HG03103 (cell line): ENCODE measurements around the gene LLGL1.

Experiments used
- ATAC-seq: cut with Tn5 transposase; IDR thresholded peaks from one replicate; pipeline ENCODE4 v1.9.1; 2021; ENCODE audit warnings: low read depth; ENCODE audit not compliant: unreplicated experiment

The LLGL1 gene

DNA sequence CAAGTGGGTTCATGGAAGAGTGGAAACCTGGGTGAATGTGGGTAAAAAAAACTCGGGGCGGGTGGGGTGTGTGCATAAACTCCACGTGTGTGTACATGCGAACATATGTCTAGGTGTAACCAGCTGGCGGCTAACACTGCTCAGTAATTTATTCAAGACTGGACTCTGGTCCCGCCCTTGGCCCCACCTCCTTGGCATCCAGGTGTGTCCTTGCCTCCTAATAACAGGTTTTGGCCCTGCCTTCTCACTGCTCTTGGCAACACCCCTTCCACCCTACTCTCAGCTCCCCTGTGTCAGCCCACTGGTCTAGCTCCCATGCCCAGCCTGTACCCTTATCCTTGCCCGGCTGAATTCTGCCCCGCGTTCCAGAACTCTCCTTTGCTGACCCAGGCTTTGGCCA, 24.8 kb downstream of the LLGL1 start:
- ATAC-seq = no peak

DNA sequence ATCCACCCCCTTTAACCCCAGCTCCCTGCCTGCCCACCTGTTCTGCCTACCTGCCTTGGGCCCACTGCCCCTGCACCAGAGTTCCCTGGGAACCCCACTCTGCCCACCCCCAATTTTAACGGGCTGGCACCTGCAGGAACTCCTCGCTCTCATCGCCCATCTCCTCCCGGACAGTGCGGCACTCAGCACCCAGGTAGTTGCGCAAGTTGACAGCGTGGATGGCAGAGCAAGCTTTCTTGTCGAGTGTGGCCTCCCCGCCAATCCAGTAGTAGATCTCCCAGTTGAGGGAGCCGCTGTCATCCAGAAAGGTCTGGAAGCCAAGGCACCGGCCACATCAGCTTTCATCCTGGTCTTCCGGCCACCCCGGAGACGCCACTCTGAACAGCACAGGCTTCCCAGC, 25.3 kb downstream of the LLGL1 start:
- ATAC-seq = no peak

GRCh38 chr17:18251204-18251603, 25.8 kb downstream of the LLGL1 start:
- ATAC-seq = no peak

DNA sequence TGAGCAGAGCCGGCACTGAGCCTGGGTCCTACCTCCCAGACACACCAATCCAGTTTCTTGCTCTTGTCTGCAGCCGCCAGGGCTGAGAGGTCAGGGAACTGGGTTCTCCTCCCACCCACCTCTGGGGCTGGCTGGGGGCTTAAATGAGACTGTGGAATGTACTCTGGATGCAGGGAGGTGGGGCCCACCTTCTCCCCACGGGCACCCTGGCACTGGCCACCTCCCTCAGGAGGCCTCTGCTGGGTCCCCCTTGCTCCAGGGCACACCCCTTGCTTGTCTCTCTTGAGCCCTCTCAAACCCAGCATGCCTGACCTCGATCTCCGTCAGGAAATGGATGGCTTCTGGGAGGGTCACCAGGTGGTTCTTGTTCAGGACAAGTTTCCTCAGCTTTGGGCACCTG, 26.7 kb downstream of the LLGL1 start:
- ATAC-seq = no peak

DNA sequence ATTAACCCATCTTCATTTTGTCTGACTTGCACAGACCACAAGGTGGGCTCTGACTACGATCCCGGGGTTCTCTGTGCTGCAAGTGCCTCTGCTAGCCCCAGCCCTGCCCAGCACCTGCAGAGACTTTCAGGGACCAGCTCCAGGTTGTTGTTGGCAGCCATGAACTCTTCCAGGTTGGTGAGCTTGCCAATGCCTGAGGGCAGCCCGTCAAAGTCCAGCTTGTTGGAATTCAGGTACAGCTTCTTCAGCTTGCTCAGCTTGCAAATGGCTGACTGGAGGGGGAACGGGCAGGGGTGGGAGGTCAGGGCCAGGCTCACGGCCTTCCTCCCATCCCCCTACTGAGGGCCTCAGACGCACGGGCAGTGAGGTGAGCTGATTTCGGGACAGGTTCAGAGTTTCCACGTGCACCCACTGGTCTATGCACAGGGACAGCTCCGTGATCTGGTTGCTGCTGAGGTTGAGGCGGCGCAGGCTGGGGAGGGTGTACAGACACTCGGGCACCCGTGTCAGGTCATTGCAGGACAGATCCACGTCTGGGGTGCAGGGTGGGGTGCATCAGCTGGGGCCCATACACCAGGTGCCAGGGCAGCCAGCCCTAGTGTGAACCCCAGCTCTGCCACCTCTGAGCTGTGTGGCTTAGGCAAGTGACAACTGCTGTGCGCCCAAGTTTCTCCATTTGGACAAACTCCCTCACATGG, 27.9 kb downstream of the LLGL1 start:
- ATAC-seq = no peak

GRCh38 chr17:18253947-18254821, 28.7 kb downstream of the LLGL1 start:
- no peak for ATAC-seq

GRCh38 chr17:18254888-18255649, 29.6 kb downstream of the LLGL1 start:
- no peak for ATAC-seq

DNA sequence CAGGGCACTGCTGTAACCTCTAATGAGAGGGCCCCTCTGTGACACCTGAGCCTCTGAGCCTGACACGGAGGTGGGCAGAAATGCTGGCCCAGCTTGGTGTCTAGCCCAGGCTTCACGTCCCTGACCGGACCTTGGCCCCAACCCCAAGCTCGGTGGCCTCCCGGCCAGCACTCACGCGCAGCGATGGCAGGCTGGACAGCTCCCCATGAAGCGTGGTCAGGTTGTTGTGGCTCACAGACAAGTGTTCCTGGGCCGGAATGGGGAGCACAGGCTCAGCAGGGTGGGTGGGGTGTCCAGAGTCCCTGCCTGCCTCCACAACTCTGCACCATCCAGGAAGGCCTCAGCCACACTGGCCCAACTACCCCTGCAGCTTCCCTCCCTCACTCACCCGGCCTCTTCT, 30.9 kb downstream of the LLGL1 start:
- ATAC-seq = no peak

DNA sequence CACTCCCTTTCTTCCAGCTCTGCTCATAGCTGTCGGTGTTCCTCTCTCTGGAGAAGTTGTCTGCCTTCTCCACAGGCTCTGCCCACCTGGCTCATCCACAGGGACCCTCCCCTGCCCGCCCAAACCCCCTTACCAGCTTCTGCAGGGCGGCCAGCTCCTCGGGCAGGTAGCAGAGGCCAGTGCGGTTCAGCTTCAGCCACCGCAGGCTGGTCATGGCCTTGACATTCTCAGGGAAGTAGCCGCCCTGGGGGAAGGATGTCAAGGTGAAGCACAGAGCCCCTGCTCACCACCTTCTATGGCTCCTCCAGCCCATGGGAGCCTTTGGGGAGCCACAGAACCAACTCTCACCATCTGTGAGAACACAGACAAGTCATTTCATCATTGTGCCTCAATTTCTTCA, 31.3 kb downstream of the LLGL1 start:
- no peak for ATAC-seq

DNA sequence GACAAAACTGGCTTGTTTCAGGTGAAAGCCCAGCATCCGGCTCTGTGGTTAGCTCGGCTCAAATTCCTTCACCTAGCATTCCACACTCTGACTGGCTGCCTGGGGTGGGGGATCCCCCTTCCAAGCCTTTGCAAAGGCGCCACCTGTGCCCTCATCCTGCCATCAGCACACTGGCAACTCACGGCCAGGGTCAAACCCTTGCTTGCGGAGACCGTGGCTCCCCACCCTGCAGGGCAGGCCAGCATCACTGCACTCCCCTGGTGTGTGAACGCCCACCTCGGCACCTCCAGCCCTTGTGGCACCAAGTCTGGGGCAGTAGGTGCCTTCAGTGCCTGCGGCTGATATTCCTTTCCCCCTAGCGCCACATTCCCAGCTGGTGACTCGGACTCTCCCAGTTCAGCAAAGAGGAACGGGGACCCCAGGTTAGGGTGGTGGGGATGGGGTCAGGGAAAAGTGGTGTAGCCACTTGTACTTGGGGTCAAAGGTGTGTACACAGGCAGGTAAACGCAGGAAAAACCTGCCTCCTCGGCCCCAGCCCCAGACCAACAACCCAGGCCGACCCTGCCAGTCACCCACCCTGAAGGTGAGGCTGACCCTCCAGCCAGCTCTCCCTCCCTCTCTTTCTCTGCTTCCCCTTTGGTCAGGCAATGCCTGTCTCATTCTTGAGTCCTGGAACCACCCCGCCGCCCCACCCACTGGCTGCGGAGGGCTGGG, 32.0 kb downstream of the LLGL1 start:
- ATAC-seq = no peak

GRCh38 chr17:18257982-18258355, 32.5 kb downstream of the LLGL1 start:
- ATAC-seq = no peak

GRCh38 chr17:18258356-18259038, 33.1 kb downstream of the LLGL1 start, which contains the start of gene FLII:
Gene FLII (minus strand): TSS chr17:18258738. CDS start chr17:18258690, 48 bp downstream.
- no peak for ATAC-seq

DNA sequence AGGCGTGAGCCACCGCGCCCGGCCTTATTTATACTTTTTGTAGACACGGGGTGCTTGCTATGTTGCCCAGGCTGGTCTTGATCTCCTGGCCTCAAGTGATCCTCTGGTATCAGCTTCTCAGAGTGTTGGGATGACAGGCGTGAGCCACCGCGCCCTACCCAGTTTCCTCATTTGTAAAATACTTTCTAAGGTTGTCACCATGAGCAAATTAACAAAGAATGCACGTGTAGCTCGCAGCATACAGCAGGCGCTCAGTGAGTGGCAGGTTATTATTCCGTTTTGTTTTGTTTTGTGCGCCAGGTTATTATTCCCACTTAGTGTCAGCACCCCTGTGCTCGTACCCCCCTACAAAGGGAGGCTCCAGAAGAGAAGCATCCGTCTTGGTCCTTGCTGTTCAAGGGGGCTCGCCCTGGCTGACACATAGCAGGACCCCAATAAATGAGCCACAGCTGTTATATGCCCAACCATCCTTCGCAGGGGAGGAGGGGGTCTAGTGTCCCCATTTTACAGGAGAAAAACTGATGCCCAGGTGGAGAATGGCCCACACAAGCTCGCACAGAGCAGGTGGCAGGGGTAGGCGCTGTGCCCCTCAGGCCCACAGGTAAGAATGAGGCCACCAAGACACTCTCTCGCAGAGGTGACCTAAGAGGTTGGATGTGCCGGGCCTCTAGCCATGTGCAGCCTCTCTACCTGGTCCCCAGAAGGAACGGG, 34.3 kb downstream of the LLGL1 start:
- ATAC-seq = no peak

GRCh38 chr17:18260332-18261145, 35.1 kb downstream of the LLGL1 start, which contains the start of gene MIEF2:
Gene MIEF2 (plus strand): TSS chr17:18260662. CDS start chr17:18262721, 2,059 bp downstream.
- peak; percentile 69 for ATAC-seq

- ATAC-seq = no peak
These were observed 35.7 kb downstream of the LLGL1 start for GRCh38 chr17:18261146-18261515.

DNA sequence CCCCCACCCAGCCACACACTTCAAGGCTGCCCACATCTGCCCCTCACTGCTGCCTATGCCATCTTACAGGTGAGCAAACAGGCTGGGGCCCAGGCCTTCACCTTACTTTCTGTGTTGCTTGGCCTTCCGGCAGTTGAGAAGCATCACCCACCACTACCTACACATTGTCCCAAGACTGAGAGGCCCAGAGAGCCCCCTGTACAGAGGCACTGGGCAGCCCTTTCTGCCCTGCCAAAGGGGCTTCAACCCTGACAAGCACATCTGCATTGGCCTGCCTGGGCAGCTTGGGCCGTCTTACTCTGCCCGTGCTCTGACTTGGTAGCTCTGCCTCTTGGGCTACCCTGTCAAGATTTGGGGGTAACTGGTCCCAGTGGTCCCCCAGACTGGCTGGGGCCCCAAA, 36.2 kb downstream of the LLGL1 start:
- no peak for ATAC-seq

DNA sequence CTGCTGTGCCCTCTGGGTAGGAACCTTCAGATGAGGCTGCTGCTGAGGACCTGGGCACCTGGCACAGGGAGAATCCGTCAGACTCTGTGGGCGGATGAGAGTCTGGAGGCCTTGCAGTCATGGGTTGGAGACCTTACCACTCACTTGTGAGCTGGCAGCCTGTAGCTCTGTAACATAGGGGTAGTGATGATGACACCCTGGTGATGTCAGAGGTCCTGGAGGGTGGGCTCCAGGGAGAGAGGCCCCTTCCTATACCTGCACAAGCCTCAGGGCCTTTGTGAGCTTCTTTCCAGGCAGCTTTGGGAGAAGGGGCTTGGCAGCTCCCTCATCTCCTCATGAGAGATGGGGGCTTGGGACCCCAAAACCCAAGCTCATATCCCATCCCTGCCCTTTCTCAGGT, 36.7 kb downstream of the LLGL1 start:
- ATAC-seq = no peak

GRCh38 chr17:18262641-18263040, 37.2 kb downstream of the LLGL1 start:
- no peak for ATAC-seq
